NB4 (cell line): ENCODE measurements around the gene WRAP73.

Experiments used
- DNase-seq: peaks from one replicate; pipeline ENCODE4 v3.0.0; 2010; ENCODE audit warnings: low read depth
- H3K4me3 ChIP-seq: one replicate; pipeline ENCODE4 v1.5.1; 2011; ENCODE audit warnings: mild to moderate bottlenecking, low read depth, low read length, moderate library complexity
- MYC ChIP-seq: IDR thresholded peaks from 2 replicates; pipeline ENCODE4 v1.6.1; 2011; ENCODE audit warnings: low read depth, low read length
- POLR2A ChIP-seq: IDR thresholded peaks from 2 replicates; pipeline ENCODE4 v1.6.1; 2011; ENCODE audit warnings: mild to moderate bottlenecking; ENCODE audit not compliant: insufficient read length; ENCODE audit errors: extremely low read depth
- TF ChIP-seq, protein P1 (sequence below): IDR thresholded peaks from one replicate; pipeline ENCODE4 v1.5.1; 2012; ENCODE audit warnings: low read depth, low read length
- TF ChIP-seq, protein P2 (sequence below): IDR thresholded peaks from 2 replicates; pipeline ENCODE4 v1.6.1; 2011; ENCODE audit warnings: low read depth, low read length

WRAP73 gene

DNA sequence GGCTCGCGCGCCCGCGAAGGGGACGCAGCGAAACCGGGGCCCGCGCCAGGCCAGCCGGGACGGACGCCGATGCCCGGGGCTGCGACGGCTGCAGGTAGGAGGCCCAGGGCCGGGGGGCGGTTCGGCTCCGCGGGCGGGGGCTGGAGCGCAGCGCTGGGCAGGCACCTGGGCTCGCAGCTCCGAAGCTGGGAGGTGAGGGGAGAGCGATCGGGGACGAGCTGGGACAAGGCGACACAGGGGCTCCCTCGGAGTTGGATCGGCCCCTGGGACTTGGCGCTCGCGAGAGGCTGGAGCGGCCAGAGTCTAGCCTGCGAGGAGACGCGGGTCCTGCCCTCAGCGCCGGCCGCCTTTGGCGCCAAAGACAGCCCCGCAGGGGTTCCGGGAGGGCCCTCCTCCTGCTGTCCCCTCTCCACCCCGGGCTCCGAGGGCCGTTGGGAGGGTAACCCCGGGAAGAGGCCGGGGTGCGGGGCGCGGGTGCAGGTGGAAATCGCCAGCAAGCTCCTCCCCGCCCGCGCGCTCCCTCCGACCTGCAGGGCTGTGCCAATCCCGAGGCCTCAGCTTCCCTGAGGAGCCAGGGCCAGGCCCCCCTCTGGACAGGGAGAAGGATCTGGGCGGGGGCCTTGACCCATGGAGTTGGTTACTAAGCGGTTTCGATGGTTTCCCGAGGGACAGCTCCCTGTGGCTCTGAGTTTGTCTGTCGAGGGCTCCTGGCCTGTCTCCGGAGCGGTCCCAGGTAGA, 2.8 kb upstream of the WRAP73 start:
- no peak overlapping the region for H3K4me3 ChIP-seq
- peak; percentile 29 for DNase-seq
- TF ChIP-seq, protein P1, sequence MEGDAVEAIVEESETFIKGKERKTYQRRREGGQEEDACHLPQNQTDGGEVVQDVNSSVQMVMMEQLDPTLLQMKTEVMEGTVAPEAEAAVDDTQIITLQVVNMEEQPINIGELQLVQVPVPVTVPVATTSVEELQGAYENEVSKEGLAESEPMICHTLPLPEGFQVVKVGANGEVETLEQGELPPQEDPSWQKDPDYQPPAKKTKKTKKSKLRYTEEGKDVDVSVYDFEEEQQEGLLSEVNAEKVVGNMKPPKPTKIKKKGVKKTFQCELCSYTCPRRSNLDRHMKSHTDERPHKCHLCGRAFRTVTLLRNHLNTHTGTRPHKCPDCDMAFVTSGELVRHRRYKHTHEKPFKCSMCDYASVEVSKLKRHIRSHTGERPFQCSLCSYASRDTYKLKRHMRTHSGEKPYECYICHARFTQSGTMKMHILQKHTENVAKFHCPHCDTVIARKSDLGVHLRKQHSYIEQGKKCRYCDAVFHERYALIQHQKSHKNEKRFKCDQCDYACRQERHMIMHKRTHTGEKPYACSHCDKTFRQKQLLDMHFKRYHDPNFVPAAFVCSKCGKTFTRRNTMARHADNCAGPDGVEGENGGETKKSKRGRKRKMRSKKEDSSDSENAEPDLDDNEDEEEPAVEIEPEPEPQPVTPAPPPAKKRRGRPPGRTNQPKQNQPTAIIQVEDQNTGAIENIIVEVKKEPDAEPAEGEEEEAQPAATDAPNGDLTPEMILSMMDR, result no peak
- TF ChIP-seq POLR2A (no peak), MYC (no peak)
- TF ChIP-seq, protein P2, sequence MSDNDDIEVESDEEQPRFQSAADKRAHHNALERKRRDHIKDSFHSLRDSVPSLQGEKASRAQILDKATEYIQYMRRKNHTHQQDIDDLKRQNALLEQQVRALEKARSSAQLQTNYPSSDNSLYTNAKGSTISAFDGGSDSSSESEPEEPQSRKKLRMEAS, result no peak

DNA sequence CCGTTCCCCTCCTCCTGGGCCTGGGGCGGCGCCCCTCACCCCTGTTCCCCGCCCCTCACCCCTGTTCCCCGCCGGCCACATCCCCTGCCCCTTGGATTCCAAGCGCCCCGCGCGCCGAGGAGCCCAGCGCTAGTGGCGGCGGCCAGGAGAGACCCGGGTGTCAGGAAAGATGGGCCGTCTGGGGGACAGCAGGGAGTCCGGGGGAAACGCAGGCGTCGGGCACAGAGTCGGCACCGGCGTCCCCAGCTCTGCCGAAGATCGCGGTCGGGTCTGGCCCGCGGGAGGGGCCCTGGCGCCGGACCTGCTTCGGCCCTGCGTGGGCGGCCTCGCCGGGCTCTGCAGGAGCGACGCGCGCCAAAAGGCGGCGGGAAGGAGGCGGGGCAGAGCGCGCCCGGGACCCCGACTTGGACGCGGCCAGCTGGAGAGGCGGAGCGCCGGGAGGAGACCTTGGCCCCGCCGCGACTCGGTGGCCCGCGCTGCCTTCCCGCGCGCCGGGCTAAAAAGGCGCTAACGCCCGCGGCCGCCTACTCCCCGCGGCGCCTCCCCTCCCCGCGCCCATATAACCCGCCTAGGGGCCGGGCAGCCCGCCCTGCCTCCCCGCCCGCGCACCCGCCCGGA, 2.1 kb upstream of the WRAP73 start, which contains the start of gene TP73:
Gene TP73 (plus strand): TSS at position 587 of the 618 bp plus-strand sequence. CDS start 29,850 bp downstream, outside the sequence.
- H3K4me3 ChIP-seq, result no peak within 1 kb of the TSS
- TF ChIP-seq, protein P1, result no peak
- TF ChIP-seq, protein P2, result no peak
- peak; percentile 61 for DNase-seq

DNA sequence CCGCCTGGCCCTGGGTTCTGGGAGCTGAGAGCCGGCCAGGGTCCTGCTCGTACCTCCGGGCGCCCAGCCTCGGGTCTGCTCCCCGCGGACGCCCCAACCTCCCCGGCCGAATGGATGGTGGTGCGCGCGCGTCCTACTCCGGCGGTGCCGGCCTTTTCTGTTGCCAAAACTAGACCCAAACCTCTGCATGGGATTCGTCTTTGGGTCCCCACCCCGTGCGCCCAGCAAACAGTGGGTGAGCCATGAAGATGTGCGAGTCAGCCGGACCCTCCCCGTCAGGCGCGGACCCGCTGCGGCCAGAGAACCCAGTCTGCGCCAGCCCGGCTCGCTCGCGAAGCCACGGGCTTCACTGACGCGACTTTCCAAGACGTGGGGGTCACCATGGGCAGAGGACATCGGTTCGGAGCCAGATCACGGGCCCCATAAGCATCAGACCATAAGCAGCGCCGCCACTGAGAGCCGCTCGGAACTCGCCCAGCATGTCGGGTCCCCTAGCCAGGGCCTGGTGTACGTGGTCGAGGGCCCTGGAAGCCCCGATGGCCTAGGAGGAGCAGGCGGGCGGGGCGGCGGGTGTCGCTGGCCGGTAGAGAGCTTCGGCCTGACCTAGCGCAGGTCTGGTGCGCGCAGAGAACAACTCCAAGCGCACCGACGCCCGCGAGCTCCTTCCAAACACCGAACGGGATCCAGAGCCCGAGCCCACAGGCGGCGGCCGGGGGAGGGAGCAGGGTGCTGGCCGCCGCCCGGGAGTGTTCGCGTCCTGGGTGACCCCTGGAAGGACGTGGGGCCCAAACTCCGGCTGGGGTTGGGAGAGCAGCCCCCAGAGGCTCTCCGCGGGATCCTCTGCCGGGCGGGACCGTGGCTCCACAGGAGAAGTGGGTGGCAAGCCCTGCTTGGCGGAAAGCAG, 1.4 kb upstream of the WRAP73 start:
- TF ChIP-seq, protein P2, result no peak
- TF ChIP-seq MYC, result no peak
- H3K4me3 ChIP-seq, result no peak overlapping the region
- no peak for DNase-seq

DNA sequence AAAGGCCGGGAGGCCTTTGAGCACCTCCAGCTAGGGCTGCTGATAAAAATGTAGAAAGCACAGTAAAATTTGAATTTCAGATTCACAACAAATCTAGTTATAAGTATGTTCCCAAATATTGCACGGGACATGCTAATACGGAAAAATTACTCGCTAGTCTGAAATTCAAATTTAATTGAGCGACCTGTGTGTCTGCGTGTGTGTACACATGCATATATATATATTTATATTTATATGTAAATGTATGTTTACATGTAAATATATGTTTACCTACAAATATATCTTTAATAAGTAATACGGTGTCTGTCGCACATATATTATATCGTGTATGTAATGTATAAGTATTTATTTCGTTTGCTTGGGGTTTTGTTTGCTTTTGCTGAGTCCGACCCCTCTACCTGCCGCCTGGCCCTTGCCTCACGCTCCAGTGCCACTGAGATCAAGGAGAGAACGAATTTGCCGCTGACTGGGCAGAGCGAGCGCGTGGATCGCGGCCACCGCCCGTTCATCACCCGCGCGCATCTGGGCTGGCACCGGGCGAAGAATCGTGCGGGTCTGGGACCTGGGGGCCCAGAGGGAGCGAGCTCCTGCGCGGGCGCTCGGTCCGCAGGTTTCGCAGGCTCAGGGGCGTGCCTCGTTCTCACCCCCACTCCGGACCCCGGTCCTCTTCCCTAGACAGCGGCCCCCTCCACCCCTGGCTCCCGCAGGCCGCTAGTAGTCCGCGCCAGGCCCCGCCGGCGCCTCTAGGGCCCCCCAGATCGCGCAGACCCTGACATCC, 534 bp upstream of the WRAP73 start:
- H3K4me3 ChIP-seq, result no peak overlapping the region
- DNase-seq, result no peak
- TF ChIP-seq POLR2A (no peak), MYC (no peak)
- TF ChIP-seq, protein P2, result no peak
- TF ChIP-seq, protein P1, result no peak

DNA sequence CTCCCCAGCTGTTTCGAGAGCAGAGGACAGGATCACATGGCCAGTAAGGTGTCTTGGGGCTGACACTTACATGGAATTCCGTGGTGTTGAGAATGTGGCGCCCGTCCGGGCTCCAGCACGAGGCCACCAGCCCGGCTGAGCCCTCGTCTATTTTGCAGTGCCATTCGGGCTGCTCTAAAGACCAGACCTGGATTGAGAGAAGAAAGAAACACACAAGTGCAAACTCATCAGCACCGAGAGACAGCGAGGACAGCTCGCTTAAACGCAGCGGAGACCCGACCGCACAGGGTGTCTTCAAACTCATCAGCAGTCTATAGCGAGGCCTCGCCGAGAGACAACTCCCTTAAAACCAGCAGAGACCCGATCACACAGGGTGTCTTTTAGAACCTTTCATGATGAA, 3.3 kb downstream of the WRAP73 start:
- TF ChIP-seq, protein P2, result no peak
- TF ChIP-seq, protein P1, result no peak
- TF ChIP-seq POLR2A (no peak), MYC (no peak)
- DNase-seq, result no peak

More for the DNA sequence above, 3.3 kb downstream of the WRAP73 start:
- H3K4me3 ChIP-seq, result no peak overlapping the region
